Mesothelial cell of epicardium (in vitro differentiated cells): ENCODE results near the gene FCHSD2. TPM values are rescaled to one million over a fixed set of nuclear protein-coding genes. Genes with fewer than 3 reads are reported as not detected.

Experiments used
- DNase-seq, 2 experiments: peaks; one replicate each; pipeline ENCODE4 v3.0.0; 2021; ENCODE audit warnings: low spot score in 2 of 2; ENCODE audit not compliant: unreplicated experiment in 2 of 2
- H3K27ac Mint-ChIP-seq: 2 replicates; pipeline ENCODE4 v1.8.0; 2021; ENCODE audit warnings: mixed read lengths
- H3K27me3 Mint-ChIP-seq: 2 replicates; pipeline ENCODE4 v1.8.0; 2021; ENCODE audit warnings: low read depth, mixed read lengths
- H3K36me3 Mint-ChIP-seq: 2 replicates; pipeline ENCODE4 v1.8.0; 2021; ENCODE audit warnings: mixed read lengths
- H3K4me1 Mint-ChIP-seq: 2 replicates; pipeline ENCODE4 v1.8.0; 2021; ENCODE audit warnings: mixed read lengths
- H3K4me3 Mint-ChIP-seq: 2 replicates; pipeline ENCODE4 v1.8.0; 2021; ENCODE audit warnings: mild to moderate bottlenecking, moderate library complexity, mixed read lengths
- H3K9me3 Mint-ChIP-seq: 2 replicates; pipeline ENCODE4 v1.8.0; 2021; ENCODE audit warnings: mixed read lengths
- CTCF ChIP-seq: fragments of 200-600 bp; sonication (generic); IDR thresholded peaks from one replicate; pipeline ENCODE4 v1.5.0; 2021; ENCODE audit warnings: antibody characterized with exemption; ENCODE audit not compliant: unreplicated experiment
- total RNA-seq: library from RNA; stranded (reverse); gene quantifications from 3 replicates; pipeline ENCODE4 v1.2.1, GENCODE V29; 2021

Gene FCHSD2
- total RNA-seq, 1 donor from 2014 or later = 33.8 TPM

GRCh38 chr11:72864702-72865655 lies 277.1 kb downstream of the FCHSD2 start:
- Mint-ChIP-seq H3K27me3 (no peaks in the 10 kb centered on the region), H3K4me1 (peaks cover 33% of the 10 kb centered on the region), H3K36me3 (peaks cover 16% of the 10 kb centered on the region), H3K4me3 (no peak overlapping the region), H3K27ac (peak overlapping the region; percentile 33), H3K9me3 (no peaks in the 10 kb centered on the region)
- no peak for DNase-seq
- no peak for TF ChIP-seq CTCF

- DNase-seq = no peak
- TF ChIP-seq CTCF = no peak
- H3K36me3 Mint-ChIP-seq = peaks cover 16% of the 10 kb centered on the region
- H3K4me3 Mint-ChIP-seq = no peak overlapping the region
- H3K4me1 Mint-ChIP-seq = peaks cover 29% of the 10 kb centered on the region
- no peak overlapping the region for H3K27ac Mint-ChIP-seq
- H3K9me3 Mint-ChIP-seq = no peaks in the 10 kb centered on the region
- H3K27me3 Mint-ChIP-seq = no peaks in the 10 kb centered on the region
Measured at GRCh38 chr11:72863916-72864315, 278.2 kb downstream of the FCHSD2 start.

- H3K9me3 Mint-ChIP-seq = no peaks in the 10 kb centered on the region
- no peak for DNase-seq
- no peaks in the 10 kb centered on the region for H3K27me3 Mint-ChIP-seq
- H3K27ac Mint-ChIP-seq = no peak overlapping the region
- H3K36me3 Mint-ChIP-seq = peaks cover 12% of the 10 kb centered on the region
- TF ChIP-seq CTCF = no peak
- H3K4me3 Mint-ChIP-seq = no peak overlapping the region
- H3K4me1 Mint-ChIP-seq = peaks cover 29% of the 10 kb centered on the region
Measured at GRCh38 chr11:72863091-72863490, 279.0 kb downstream of the FCHSD2 start.

- no peak overlapping the region for H3K4me3 Mint-ChIP-seq
- H3K9me3 Mint-ChIP-seq = no peaks in the 10 kb centered on the region
- DNase-seq = no peak
- no peaks in the 10 kb centered on the region for H3K36me3 Mint-ChIP-seq
- peaks cover 21% of the 10 kb centered on the region for H3K4me1 Mint-ChIP-seq
- no peaks in the 10 kb centered on the region for H3K27me3 Mint-ChIP-seq
- no peak for TF ChIP-seq CTCF
- H3K27ac Mint-ChIP-seq = no peak overlapping the region
Measured at GRCh38 chr11:72860592-72860991, 281.5 kb downstream of the FCHSD2 start.

- TF ChIP-seq CTCF = no peak
- Mint-ChIP-seq H3K4me1 (peaks cover 15% of the 10 kb centered on the region), H3K27me3 (no peaks in the 10 kb centered on the region), H3K4me3 (no peak overlapping the region), H3K36me3 (no peaks in the 10 kb centered on the region), H3K9me3 (no peaks in the 10 kb centered on the region), H3K27ac (no peak overlapping the region)
- DNase-seq = no peak
Measured at GRCh38 chr11:72860010-72860409, 282.1 kb downstream of the FCHSD2 start.
